ENCODE data around the gene POLD2.

POLD2 gene

DNA sequence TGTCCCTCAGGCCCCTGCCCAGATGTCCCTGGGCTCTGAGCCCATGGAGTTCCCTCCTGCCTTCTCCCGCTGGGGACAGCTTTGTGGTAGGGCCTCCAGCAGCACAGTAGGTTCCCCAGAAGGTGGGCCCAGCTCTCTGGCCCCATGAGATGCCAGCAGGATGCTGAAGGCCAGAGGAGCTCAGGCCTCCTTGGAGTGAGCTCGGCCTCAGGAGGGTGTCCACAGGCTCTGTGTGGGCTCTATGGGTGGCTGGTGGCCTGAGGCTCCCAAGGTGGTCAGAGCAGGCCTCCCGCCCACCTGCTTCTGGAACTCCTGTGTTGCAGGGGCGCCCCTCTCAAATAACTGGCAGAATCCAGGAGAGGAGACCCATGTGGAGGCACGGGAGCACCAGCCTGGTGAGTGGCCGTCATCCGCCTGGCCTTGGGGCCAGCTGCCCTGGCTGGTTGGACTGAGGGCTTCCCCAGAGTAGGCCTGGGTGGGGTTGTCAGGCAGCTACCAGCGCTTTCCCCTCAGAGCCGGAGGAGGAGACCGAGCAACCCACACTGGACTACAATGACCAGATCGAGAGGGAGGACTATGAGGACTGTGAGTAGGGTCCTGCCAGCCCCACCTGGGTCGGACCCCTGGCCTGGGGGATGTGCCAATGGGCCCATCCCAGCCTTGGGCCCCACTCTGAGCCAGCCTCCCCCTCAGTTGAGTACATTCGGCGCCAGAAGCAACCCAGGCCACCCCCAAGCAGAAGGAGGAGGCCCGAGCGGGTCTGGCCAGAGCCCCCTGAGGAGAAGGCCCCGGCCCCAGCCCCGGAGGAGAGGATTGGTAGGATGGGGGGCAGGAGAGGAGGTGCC, 16.0 kb downstream of the POLD2 start:
- H3K9me3 Mint-ChIP-seq: no peaks in the 10 kb centered on the region
- peaks cover 6% of the 10 kb centered on the region for H3K27me3 Mint-ChIP-seq

DNA sequence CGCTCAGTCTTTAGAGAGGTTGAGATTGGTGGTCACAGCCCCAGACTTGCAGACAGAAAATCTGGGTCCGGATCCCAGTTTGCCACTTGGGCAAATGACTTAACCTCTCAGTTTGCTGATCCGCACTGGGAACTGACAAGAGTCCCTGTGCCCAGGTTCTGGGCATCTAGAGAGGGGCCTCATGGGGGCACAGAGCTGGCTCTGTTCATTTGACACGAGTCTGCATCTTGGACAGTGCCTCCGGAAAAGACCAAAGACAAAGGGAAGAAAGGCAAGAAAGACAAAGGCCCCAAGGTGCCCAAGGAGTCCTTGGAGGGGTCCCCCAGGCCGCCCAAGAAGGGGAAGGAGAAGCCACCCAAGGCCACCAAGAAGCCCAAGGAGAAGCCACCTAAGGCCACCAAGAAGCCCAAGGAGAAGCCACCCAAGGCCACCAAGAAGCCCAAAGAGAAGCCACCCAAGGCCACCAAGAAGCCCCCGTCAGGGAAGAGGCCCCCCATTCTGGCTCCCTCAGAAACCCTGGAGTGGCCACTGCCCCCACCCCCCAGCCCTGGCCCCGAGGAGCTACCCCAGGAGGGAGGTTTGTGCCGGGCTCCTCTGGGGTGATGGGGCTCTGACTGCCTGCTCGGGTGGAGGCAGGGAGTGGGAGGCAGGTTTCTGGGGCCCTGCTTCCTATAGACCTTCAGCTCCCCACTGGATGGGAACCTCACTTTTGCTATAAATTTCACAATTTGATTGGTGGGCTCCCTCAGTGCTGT, 16.9 kb downstream of the POLD2 start:
- H3K9me3 Mint-ChIP-seq: no peaks in the 10 kb centered on the region
- no peak overlapping the region for H3K27ac Mint-ChIP-seq
- no peak overlapping the region for H3K4me3 Mint-ChIP-seq
- DNase-seq (no peak), ATAC-seq (no peak)
- H3K36me3 Mint-ChIP-seq (ENCODE audit: low read depth): no peaks in the 10 kb centered on the region
- H3K27me3 Mint-ChIP-seq: peaks cover 6% of the 10 kb centered on the region
- H3K4me1 Mint-ChIP-seq: peaks cover 17% of the 10 kb centered on the region

More for the DNA sequence above, 16.0 kb downstream of the POLD2 start:
- Mint-ChIP-seq H3K4me1 (peaks cover 15% of the 10 kb centered on the region), H3K36me3 (ENCODE audit: low read depth) (peaks cover 2% of the 10 kb centered on the region), H3K4me3 (no peak overlapping the region), H3K27ac (no peak overlapping the region)
- no peak for ATAC-seq
- no peak for DNase-seq

DNA sequence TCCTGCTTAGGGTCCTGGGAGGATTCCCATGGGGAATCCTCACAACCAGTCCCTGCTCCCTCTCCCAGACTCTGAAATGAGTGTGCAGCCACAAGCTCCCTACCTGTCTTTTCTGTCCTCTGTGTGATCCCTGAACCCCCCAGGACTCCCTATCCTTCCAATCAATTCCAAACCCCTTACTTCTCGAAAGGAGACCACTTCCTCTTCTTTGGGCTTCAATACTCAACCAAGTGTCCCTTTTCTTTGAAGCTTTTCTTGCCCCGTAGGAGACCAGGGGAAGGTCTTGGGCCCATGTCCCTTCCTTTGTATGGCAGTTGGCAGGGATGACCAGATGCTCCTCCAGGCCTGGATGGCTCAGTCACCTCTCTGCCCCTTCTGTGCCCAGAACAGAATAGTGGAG, 17.5 kb downstream of the POLD2 start:
- ATAC-seq (no peak), DNase-seq (no peak)
- Mint-ChIP-seq H3K4me1 (peaks cover 17% of the 10 kb centered on the region), H3K27ac (no peak overlapping the region), H3K36me3 (ENCODE audit: low read depth) (no peaks in the 10 kb centered on the region), H3K27me3 (peaks cover 6% of the 10 kb centered on the region), H3K9me3 (no peaks in the 10 kb centered on the region), H3K4me3 (peak overlapping the region; percentile 81)

DNA sequence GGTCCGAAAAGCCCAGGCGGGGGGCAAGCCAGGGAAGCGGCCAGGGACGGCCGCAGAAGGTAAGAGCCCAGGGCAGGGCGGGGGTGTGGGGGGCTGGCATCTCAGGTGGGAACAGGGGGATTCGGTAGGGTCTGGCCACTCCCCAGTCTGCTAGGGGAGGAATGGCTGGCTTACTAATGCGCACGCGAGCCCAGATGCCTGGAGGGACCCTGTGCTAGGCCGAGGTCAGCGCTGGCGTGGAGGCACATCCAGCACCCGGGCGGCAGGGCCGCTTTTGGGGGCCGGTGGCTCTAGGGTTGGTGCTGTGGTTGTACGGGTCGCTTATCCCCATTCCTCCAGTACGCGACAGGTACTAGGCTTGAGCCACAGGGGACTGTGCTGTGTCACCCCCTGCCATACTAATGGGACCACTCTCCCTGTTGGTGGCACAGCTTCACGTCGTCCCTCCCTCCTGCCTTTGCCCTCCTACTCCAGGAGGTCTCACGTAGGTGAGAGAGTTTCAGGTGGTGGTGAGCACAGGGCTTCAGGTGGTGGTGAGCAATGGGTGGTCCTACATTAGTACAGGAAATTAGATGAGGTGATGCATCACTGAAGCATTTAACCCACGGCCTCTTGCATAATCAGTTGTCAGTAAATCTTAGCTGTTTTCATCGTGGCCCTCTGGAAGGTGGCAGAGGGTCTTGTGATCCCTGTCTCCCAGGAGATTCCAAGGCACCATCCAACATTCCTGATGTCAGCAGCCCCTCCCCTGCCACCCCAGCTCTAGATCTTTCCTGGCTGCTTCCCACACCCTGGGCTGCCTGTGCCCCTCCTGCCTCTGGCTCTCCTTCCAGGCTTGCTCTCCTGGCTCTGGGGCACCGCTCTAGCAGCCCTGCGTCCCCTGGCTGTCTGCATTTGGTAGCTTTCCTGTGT, 18.2 kb downstream of the POLD2 start:
- H3K27ac Mint-ChIP-seq: peak overlapping the region; percentile 52
- DNase-seq (no peak), ATAC-seq (peak; percentile 42)
- peaks cover 6% of the 10 kb centered on the region for H3K27me3 Mint-ChIP-seq
- H3K36me3 Mint-ChIP-seq (ENCODE audit: low read depth): no peaks in the 10 kb centered on the region
- no peaks in the 10 kb centered on the region for H3K9me3 Mint-ChIP-seq
- H3K4me3 Mint-ChIP-seq: peak overlapping the region; percentile 81
- H3K4me1 Mint-ChIP-seq: peaks cover 20% of the 10 kb centered on the region

DNA sequence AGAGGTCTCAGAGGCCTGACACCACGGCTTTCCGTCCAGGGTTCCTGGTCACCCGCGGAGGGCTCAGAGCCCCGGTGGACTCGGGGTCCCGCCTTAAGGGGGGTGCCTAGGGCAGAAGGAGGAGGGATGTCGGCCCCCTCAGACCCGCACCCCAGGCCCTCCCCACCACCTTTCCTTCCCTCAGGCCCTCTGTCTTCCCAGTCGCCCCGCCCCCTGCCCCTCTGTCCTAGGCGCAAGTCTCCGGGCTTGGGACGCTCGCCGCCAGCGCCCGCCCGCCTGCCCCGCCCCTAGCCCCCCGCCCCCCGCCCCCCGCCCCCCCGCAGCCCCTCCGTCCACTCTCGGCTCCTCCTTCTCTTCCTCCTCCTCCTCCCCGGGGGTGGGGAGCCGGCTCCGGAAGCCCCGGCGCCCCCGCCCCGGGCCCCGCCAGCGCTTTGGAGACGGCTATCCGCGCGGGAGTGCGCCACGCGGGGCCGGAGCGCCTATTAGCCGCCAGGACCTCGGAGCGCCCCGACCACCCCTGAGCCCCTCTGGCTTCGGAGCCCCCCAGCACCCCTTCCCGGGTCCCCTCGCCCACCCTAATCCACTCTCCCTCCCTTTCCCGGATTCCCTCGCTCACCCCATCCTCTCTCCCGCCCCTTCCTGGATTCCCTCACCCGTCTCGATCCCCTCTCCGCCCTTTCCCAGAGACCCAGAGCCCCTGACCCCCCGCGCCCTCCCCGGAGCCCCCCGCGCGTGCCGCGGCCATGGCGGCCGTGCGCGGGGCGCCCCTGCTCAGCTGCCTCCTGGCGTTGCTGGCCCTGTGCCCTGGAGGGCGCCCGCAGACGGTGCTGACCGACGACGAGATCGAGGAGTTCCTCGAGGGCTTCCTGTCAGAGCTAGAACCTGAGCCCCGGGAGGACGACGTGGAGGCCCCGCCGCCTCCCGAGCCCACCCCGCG, 19.2 kb downstream of the POLD2 start, which contains the start of gene AEBP1:
TSS of gene AEBP1 (plus strand) at position 423 of the 937 bp plus-strand sequence. CDS start at position 744, 321 bp downstream.
- H3K27me3 Mint-ChIP-seq: peaks cover 6% of the 10 kb centered on the region
- DNase-seq (peak; percentile 43), ATAC-seq (peak; percentile 53)
- peaks cover 22% of the 10 kb centered on the region for H3K4me1 Mint-ChIP-seq
- H3K36me3 Mint-ChIP-seq (ENCODE audit: low read depth): no peaks in the 10 kb centered on the region
- H3K4me3 Mint-ChIP-seq: peak within 1 kb of the TSS; percentile 81
- H3K27ac Mint-ChIP-seq: peak within 1 kb of the TSS; percentile 52
- H3K9me3 Mint-ChIP-seq: no peaks in the 10 kb centered on the region

DNA sequence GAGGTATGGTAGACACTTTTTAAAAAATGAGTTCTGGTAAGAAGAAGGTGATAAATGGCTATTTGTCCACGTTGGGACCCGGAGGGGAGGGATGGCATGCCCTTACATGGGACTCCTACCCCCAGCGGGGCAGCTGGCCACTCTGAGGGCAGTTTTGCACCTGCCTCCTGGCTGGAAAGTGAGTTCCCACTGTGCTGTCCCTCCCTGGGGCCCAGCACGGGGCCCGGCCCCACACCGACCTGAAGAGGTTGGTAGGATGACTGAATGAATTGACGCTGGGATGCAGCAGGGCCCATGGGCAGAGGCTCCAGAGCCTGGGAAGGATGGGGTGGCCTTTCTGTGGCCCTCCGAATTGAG, 19.8 kb downstream of the POLD2 start:
- no peaks in the 10 kb centered on the region for H3K36me3 Mint-ChIP-seq (ENCODE audit: low read depth)
- peak overlapping the region; percentile 35 for H3K27ac Mint-ChIP-seq
- DNase-seq: no peak
- no peaks in the 10 kb centered on the region for H3K9me3 Mint-ChIP-seq
- H3K4me3 Mint-ChIP-seq: peak overlapping the region; percentile 51
- H3K27me3 Mint-ChIP-seq: peaks cover 6% of the 10 kb centered on the region
- H3K4me1 Mint-ChIP-seq: peaks cover 23% of the 10 kb centered on the region
- ATAC-seq: no peak

DNA sequence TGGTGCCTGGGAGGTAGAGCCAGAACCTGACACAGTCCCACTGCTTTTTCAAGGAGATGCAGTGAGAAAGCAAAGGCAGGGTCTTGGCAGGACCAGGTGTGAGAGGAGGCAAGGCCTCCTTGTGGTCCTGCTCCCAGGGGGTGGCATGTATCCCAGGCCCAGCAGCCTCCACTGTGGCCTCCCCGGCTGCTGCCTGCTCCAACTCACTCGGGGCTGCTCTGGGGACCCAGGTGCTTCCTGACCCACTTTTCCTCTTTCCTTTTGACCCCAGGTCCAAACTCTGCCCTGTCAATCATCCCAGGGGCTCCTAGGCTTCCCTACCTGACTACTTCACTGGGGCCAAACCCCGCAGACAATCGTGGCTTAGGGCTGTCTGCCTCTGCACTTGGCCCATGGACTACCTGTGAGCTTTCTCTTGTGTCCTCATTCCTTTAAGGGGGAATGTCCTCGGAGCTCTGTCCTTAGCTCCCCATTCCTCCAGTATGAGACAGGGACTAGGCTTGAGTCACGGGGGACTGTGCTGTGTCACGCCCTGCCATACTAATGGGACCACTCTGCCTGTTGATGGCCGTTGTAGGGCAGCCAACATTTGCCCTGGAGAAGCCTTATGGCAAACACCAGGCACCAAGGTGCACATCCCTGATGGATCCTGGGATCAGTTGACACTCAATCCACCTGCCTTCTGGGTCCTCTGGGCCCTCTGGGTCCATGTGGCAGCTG, 20.3 kb downstream of the POLD2 start:
- Mint-ChIP-seq H3K4me1 (peaks cover 25% of the 10 kb centered on the region), H3K27me3 (peaks cover 6% of the 10 kb centered on the region), H3K27ac (peak overlapping the region; percentile 35), H3K36me3 (ENCODE audit: low read depth) (no peaks in the 10 kb centered on the region), H3K9me3 (no peaks in the 10 kb centered on the region), H3K4me3 (peak overlapping the region; percentile 51)
- no peak for ATAC-seq
- DNase-seq: no peak

DNA sequence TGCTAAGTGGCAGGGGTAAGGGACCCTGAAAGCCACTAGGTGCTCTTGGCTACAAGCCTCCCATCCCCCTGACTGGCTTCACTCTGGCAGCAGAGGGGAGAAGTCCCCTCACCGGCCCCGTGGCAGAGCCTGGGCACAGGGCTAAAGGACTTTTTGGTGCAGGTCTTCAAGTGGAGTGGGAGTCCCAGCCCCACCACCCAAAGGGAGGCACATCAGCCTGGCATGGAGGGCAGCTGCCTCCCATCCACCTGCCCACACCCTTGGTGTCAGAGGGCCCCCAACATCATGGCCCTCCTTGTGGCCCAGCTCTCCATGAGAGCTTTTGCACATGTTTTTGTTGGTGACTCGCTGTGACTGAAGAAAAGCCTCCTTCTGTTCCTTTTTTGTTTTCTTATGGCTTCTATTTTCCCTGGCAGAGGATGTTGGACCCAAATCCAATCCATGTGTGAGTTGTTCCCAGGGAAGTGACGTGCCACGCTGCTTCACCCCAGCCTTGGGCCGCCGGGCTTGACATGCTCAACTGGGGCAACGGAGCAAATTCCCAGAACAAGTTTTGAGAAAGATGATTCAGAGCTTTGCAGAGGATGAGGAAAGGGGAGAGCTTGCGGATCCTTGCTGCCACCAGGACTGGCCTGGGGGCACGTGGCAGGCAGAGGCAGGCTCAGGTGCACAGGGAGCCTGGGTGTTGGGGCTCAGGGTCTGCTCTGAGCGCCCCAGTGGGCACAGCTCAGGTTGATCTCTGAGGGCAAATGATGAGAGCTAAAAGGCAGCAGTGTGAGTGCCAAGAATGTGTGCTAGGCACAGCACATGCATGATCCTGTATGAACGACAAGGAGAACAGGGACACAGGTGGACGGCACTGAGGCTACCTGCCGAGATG, 21.1 kb downstream of the POLD2 start:
- Mint-ChIP-seq H3K27ac (no peak overlapping the region), H3K4me1 (peaks cover 32% of the 10 kb centered on the region), H3K4me3 (peak overlapping the region; percentile 25), H3K27me3 (peaks cover 6% of the 10 kb centered on the region), H3K36me3 (ENCODE audit: low read depth) (no peaks in the 10 kb centered on the region), H3K9me3 (no peaks in the 10 kb centered on the region)
- no peak for ATAC-seq
- DNase-seq: no peak

DNA sequence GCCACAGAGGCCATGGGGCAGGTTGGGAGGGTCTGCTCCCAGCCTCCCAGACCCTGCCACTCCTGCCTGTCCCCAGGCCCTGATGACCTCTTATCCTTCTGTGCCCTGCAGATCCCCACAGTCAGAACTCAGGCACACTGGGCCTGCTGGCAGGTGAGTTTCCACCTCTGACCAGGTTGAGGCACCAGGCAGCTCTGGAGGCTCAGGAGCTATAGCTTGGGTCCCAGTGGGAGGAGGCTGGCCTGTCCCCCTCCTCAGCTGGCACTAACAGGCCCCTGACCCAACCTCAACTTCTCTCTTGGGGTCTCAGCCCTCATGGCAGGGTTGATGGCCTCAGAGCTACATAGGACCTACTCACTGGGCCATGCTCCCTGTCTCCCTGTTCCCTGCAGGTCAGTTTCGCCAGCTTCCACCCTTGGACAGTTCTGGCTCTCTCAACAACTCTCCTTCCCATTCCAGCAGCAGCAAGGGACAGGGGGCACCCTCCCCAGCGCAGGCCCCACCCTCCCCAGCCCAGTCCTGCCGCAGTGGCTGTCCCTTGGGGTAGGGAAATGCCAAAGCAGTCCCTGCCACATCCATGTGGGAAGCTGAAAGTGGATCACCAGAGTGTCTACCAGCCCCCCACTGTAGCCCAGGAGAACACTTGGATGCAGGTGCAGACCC, 21.9 kb downstream of the POLD2 start:
- ATAC-seq: no peak
- H3K9me3 Mint-ChIP-seq: no peaks in the 10 kb centered on the region
- DNase-seq: no peak
- no peak overlapping the region for H3K4me3 Mint-ChIP-seq
- peaks cover 6% of the 10 kb centered on the region for H3K27me3 Mint-ChIP-seq
- no peak overlapping the region for H3K27ac Mint-ChIP-seq
- H3K36me3 Mint-ChIP-seq (ENCODE audit: low read depth): no peaks in the 10 kb centered on the region
- H3K4me1 Mint-ChIP-seq: peaks cover 40% of the 10 kb centered on the region

DNA sequence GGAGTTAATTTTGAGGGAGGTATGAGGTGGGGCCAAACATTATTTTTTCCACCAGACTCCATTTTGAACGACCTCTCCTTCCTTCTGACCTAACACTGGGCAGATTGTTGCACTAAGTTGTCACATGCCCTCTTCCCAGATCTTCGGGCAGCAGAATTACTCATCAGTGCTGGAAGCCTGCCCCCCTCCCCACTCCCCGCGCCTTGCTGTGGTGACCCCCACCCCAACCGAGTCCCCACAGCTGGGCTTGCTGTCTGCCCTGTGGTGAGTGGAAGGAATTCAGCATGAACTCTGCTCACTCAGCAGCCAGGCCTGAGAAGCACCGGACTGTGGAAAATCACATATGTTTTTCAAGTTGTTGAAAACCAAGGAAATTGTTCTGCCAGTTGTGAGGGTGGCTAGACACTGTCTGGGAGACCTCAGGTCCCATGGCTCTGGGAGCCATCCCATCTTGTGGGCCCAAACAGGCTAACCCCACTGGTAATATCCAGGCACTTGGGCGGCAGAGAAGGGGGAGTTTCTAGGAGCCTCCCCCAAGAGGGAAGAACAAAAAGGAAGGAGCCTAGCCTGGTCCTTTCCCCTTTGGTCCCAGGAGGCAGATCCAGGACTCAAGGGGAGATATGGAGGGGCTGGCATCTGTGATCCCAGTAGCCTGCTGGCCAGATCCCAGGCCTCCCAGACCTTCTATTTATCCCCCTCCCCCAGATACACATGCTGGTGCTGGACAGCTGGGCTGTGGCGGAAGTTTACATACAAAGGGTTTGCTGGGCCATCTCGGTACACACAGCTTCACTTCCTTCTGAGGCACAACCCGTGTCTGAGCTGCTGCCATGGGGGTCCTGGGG, 22.7 kb downstream of the POLD2 start:
- H3K4me3 Mint-ChIP-seq: no peak overlapping the region
- DNase-seq: no peak

DNA sequence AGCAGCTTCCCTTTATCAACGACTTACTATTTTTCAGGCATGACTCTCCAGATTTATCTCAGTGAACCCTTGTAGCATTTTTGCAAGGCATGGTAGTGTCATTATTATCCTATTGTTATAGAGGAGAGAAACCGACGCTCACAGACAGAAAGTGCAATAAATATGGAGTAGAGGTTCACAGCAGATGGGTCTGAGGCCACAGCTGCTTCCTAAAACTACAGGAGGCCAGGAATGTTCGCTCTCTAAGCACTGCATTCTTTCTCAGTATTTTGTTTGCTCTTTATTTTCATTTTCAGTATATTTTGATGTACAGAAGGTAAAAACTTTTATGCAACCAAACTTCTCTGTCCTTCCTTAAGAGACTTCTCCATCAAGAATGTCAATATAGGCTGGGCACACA, 23.7 kb downstream of the POLD2 start:
- no peak for DNase-seq
- no peak overlapping the region for H3K4me3 Mint-ChIP-seq
- H3K36me3 Mint-ChIP-seq (ENCODE audit: low read depth): no peaks in the 10 kb centered on the region
- H3K27me3 Mint-ChIP-seq: peaks cover 6% of the 10 kb centered on the region
- no peak for ATAC-seq
- peaks cover 28% of the 10 kb centered on the region for H3K4me1 Mint-ChIP-seq
- H3K9me3 Mint-ChIP-seq: no peaks in the 10 kb centered on the region
- H3K27ac Mint-ChIP-seq: no peak overlapping the region

More for the DNA sequence above, 22.7 kb downstream of the POLD2 start:
- Mint-ChIP-seq H3K4me1 (peaks cover 33% of the 10 kb centered on the region), H3K27ac (no peak overlapping the region), H3K27me3 (peaks cover 6% of the 10 kb centered on the region), H3K36me3 (ENCODE audit: low read depth) (no peaks in the 10 kb centered on the region), H3K9me3 (no peaks in the 10 kb centered on the region)
- ATAC-seq: no peak
